HG03460 (cell line): Measurements from ENCODE around the gene DGKD.

ENCODE experiments used
- ATAC-seq: cut with Tn5 transposase; IDR thresholded peaks from one replicate; pipeline ENCODE4 v1.9.1; 2021; ENCODE audit not compliant: unreplicated experiment

The DGKD gene

GRCh38 chr2:233423552-233423860 is 69.2 kb downstream of the DGKD start:
- ATAC-seq = no peak

- ATAC-seq = no peak
Measured at GRCh38 chr2:233424154-233424951, 70.1 kb downstream of the DGKD start.

- ATAC-seq = no peak
Measured at GRCh38 chr2:233426619-233427342, 72.5 kb downstream of the DGKD start.

GRCh38 chr2:233428008-233428407 is 73.7 kb downstream of the DGKD start:
- ATAC-seq = no peak

GRCh38 chr2:233428438-233428837 is 74.1 kb downstream of the DGKD start:
- no peak for ATAC-seq

- no peak for ATAC-seq
Measured at GRCh38 chr2:233429175-233429897, 75.0 kb downstream of the DGKD start.

- no peak for ATAC-seq
Measured at GRCh38 chr2:233430081-233430480, 75.8 kb downstream of the DGKD start.

GRCh38 chr2:233430651-233431050 is 76.4 kb downstream of the DGKD start:
- no peak for ATAC-seq

GRCh38 chr2:233433029-233433428 is 78.7 kb downstream of the DGKD start:
- ATAC-seq = no peak

GRCh38 chr2:233433794-233434193 is 79.5 kb downstream of the DGKD start:
- no peak for ATAC-seq

GRCh38 chr2:233434666-233435330 is 80.5 kb downstream of the DGKD start:
- no peak for ATAC-seq

- no peak for ATAC-seq
Measured at GRCh38 chr2:233435436-233436190, 81.3 kb downstream of the DGKD start.

- ATAC-seq = no peak
Measured at GRCh38 chr2:233436191-233436581, 81.9 kb downstream of the DGKD start.

GRCh38 chr2:233436691-233437438 is 82.6 kb downstream of the DGKD start:
- ATAC-seq = no peak

- no peak for ATAC-seq
Measured at GRCh38 chr2:233437439-233437955, 83.2 kb downstream of the DGKD start.

- ATAC-seq = no peak
Measured at GRCh38 chr2:233438573-233439147, 84.4 kb downstream of the DGKD start.

- no peak for ATAC-seq
Measured at GRCh38 chr2:233439191-233439590, 84.9 kb downstream of the DGKD start.

GRCh38 chr2:233440314-233440713 is 86.0 kb downstream of the DGKD start:
- no peak for ATAC-seq

GRCh38 chr2:233440714-233441113 is 86.4 kb downstream of the DGKD start:
- ATAC-seq = no peak
